Activated CD8-positive, alpha-beta memory T cell treated with anti-CD3 and anti-CD28 coated beads for 4 hours (primary cell): ENCODE results near the gene CCDC68.
"Not testable (repeated sequence)": the region's sequence is repeated elsewhere in the genome, so short reads cannot be mapped to it uniquely, and the experiment has no call there.

Source experiments
- DNase-seq, 2 donors: peaks; one replicate each; pipeline ENCODE4 v3.0.0-alpha.2; 2020; ENCODE audit warnings: low read depth in 2 of 2

Gene CCDC68

GRCh38 chr18:54875063-54875462, 84.2 kb downstream of the CCDC68 start:
- DNase-seq = no peak

GRCh38 chr18:54873884-54874255, 85.4 kb downstream of the CCDC68 start:
- no peak for DNase-seq

GRCh38 chr18:54872681-54873080, 86.6 kb downstream of the CCDC68 start:
- DNase-seq = no peak

- DNase-seq = no peak
These were observed 88.0 kb downstream of the CCDC68 start for GRCh38 chr18:54871231-54871630.

GRCh38 chr18:54867131-54867530, 92.1 kb downstream of the CCDC68 start:
- no peak for DNase-seq

GRCh38 chr18:54860941-54861340, 98.3 kb downstream of the CCDC68 start:
- DNase-seq = no peak

GRCh38 chr18:54859667-54860421, 99.4 kb downstream of the CCDC68 start:
- DNase-seq = no peak

- DNase-seq = no peak
These were observed 101.8 kb downstream of the CCDC68 start for GRCh38 chr18:54857499-54857898.

- DNase-seq = no peak
These were observed 103.1 kb downstream of the CCDC68 start for GRCh38 chr18:54856105-54856646.

- DNase-seq = not testable (repeated sequence)
These were observed 104.2 kb downstream of the CCDC68 start for GRCh38 chr18:54855050-54855449.

- no peak for DNase-seq
These were observed 106.2 kb downstream of the CCDC68 start for GRCh38 chr18:54852780-54853675.
